Keratinocyte (primary cell): ENCODE measurements around the gene RASD1. TPM values are rescaled to one million over a fixed set of nuclear protein-coding genes. Genes with fewer than 3 reads are reported as not detected.

Source experiments
- DNase-seq: peaks from one replicate; pipeline ENCODE4 v3.0.0-alpha.2; 2011; ENCODE audit warnings: low read depth, missing footprints, low spot score
- FAIRE-seq: peaks from 2 replicates; lab custom pipeline; 2011; peaks lifted over from hg19 to GRCh38; lab: Jason Lieb, UNC
- H2AFZ ChIP-seq: 2 replicates; pipeline ENCODE4 v1.6.0; 2012; ENCODE audit warnings: low read length, control low read depth, inconsistent platforms; ENCODE audit not compliant: control insufficient read depth
- H3K27ac ChIP-seq: 2 replicates; pipeline ENCODE4 v1.5.1; 2011; ENCODE audit warnings: low read length; ENCODE audit not compliant: control insufficient read depth, insufficient read depth
- H3K27me3 ChIP-seq: 3 replicates; pipeline ENCODE4 v1.6.0; 2011; ENCODE audit warnings: low read length; ENCODE audit not compliant: control insufficient read depth, insufficient read depth; ENCODE audit errors: extremely low read depth
- H3K36me3 ChIP-seq, 2 experiments: 2 replicates in 1 of 2; 3 replicates in 1 of 2; pipeline ENCODE4 v1.5.1; 2011; ENCODE audit warnings: low read length in 2 of 2, mild to moderate bottlenecking in 1 of 2; ENCODE audit not compliant: control insufficient read depth in 2 of 2, insufficient read depth in 2 of 2; ENCODE audit errors: extremely low read depth in 1 of 2
- H3K4me1 ChIP-seq: 3 replicates; pipeline ENCODE4 v1.5.1; 2011; ENCODE audit warnings: low read length; ENCODE audit not compliant: control insufficient read depth, insufficient read depth; ENCODE audit errors: extremely low read depth
- H3K4me2 ChIP-seq: 3 replicates; pipeline ENCODE4 v1.6.0; 2011; ENCODE audit warnings: low read depth, low read length; ENCODE audit not compliant: control insufficient read depth, insufficient read depth; ENCODE audit errors: extremely low read depth
- H3K4me3 ChIP-seq, 3 experiments: fragments of 200-600 bp in 1 of 3; sonication (generic) in 1 of 3; 2 replicates in 2 of 3; 3 replicates in 1 of 3; pipeline ENCODE4 v1.5.1; 2011 to 2016; ENCODE audit warnings: low read length in 3 of 3, mild to moderate bottlenecking in 3 of 3, control low read depth in 2 of 3, inconsistent platforms in 1 of 3, low read depth in 1 of 3, mixed read lengths in 1 of 3, mixed run types in 1 of 3, moderate library complexity in 1 of 3; ENCODE audit not compliant: control insufficient read depth in 2 of 3, insufficient read depth in 2 of 3; ENCODE audit errors: extremely low read depth in 1 of 3
- H3K79me2 ChIP-seq: 2 replicates; pipeline ENCODE4 v1.6.0; 2012; ENCODE audit warnings: low read length; ENCODE audit not compliant: control insufficient read depth, insufficient read depth
- H3K9ac ChIP-seq: 3 replicates; pipeline ENCODE4 v1.6.0; 2011; ENCODE audit warnings: low read length; ENCODE audit not compliant: control insufficient read depth, insufficient read depth; ENCODE audit errors: extremely low read depth
- H3K9me1 ChIP-seq: 3 replicates; pipeline ENCODE4 v1.6.0; 2011; ENCODE audit warnings: low read length; ENCODE audit not compliant: control insufficient read depth, insufficient read depth; ENCODE audit errors: extremely low read depth
- H3K9me3 ChIP-seq: 2 replicates; pipeline ENCODE4 v1.5.1; 2012; ENCODE audit warnings: low read depth, low read length; ENCODE audit not compliant: control insufficient read depth
- H4K20me1 ChIP-seq: 3 replicates; pipeline ENCODE4 v1.6.0; 2011; ENCODE audit warnings: low read length; ENCODE audit not compliant: control insufficient read depth, insufficient read depth; ENCODE audit errors: extremely low read depth
- EZH2 ChIP-seq: IDR thresholded peaks from one replicate; pipeline ENCODE4 v1.6.1; 2012; ENCODE audit warnings: inconsistent platforms, mild to moderate bottlenecking, low read length, moderate library complexity
- dilution Hi-C: fragments of 300-500 bp; cut with MboI; formaldehyde crosslinking; loops from one replicate; pipeline ENCODE4 v1.7.0; 2020; ENCODE audit warnings: low sequenced_read_pairs; ENCODE audit not compliant: extremely low pct_ligation_motif_present
- polyA plus RNA-seq, 5 experiments: library from polyadenylated mRNA; depleted of rRNA in 3 of 5; stranded (reverse) in 3 of 5; stranded (forward) in 1 of 5; unstranded in 1 of 5; fragments of >200 nt; gene quantifications; 1 replicate in 1 of 5; 2 replicates in 3 of 5; 3 replicates in 1 of 5; pipeline versions ENCODE4 v1.2.1 to v1.2.3, GENCODE V29; 2011 to 2012; ENCODE audit warnings: missing spikeins in 2 of 5, low read depth in 1 of 5, low replicate concordance in 1 of 5
- TF ChIP-seq, protein P1 (sequence below), 3 experiments: IDR thresholded peaks in 1 of 3; conservative IDR thresholded peaks in 1 of 3; optimal IDR thresholded peaks in 1 of 3; 2 replicates in 2 of 3; 3 replicates in 1 of 3; pipeline versions ENCODE3 to v1.5.1; 2011; ENCODE audit warnings: low read length in 3 of 3, mild to moderate bottlenecking in 3 of 3, moderate library complexity in 2 of 3, control low read depth in 1 of 3, inconsistent platforms in 1 of 3; ENCODE audit not compliant: insufficient read depth in 2 of 3; ENCODE audit errors: extremely low read depth in 1 of 3

The RASD1 gene
- polyA plus RNA-seq, 1 donor (not counting 4 experiments of a cell fraction or from before 2014, with no cell fraction given) = 0.20 TPM

DNA sequence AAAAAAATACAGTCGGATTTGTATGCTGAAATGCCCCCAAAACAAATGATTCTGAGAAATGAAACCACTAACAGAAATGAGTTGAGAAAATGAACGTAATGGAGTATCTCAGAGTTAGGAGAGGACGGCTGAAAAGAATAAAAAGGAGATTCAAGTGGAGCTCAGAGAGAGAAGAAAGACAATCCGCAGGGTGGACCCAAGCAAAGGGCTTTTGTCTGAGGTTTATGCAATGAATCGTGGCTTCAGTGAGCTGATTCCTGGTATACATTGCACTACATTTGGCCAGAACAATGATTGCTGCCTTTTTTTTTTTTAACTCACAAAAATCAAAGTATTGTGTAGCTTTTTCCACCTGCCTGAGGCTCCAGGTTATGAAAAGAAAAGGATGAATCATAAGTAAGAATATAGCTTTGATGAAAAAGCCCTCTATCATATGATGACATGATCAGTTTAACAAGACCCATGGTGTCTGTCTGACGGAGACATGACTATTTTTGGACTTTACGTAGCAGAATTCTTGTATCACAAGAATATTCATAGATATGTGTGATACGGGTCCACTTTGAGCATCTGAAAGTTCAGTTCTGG lies 23.8 kb downstream of the RASD1 start:
- dilution Hi-C loops = no loop called here
- Histone ChIP-seq H3K9me1 (no peaks in the 10 kb centered on the region), H3K79me2 (peaks cover 6% of the 10 kb centered on the region), H3K4me2 (no peak overlapping the region), H2AFZ (no peak overlapping the region), H3K27ac (no peak overlapping the region), H3K4me3 (no peak overlapping the region), H4K20me1 (no peaks in the 10 kb centered on the region), H3K9me3 (no peaks in the 10 kb centered on the region), H3K9ac (no peak overlapping the region), H3K36me3 (no peaks in the 10 kb centered on the region), H3K27me3 (peaks cover 25% of the 10 kb centered on the region), H3K4me1 (no peaks in the 10 kb centered on the region)
- TF ChIP-seq EZH2 = no peak
- TF ChIP-seq, protein P1, sequence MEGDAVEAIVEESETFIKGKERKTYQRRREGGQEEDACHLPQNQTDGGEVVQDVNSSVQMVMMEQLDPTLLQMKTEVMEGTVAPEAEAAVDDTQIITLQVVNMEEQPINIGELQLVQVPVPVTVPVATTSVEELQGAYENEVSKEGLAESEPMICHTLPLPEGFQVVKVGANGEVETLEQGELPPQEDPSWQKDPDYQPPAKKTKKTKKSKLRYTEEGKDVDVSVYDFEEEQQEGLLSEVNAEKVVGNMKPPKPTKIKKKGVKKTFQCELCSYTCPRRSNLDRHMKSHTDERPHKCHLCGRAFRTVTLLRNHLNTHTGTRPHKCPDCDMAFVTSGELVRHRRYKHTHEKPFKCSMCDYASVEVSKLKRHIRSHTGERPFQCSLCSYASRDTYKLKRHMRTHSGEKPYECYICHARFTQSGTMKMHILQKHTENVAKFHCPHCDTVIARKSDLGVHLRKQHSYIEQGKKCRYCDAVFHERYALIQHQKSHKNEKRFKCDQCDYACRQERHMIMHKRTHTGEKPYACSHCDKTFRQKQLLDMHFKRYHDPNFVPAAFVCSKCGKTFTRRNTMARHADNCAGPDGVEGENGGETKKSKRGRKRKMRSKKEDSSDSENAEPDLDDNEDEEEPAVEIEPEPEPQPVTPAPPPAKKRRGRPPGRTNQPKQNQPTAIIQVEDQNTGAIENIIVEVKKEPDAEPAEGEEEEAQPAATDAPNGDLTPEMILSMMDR (optimal IDR thresholded peaks at IDR 0.05 in 1 of 3, IDR thresholded peaks at IDR 0.05 in 1 of 3, conservative IDR thresholded peaks at IDR 0.05 in 1 of 3; ENCODE audit: extremely low read depth in 1 of 3, insufficient read depth in 2 of 3, low read length in 3 of 3) = no peak
- DNase-seq (no peak), FAIRE-seq (no peak)

DNA sequence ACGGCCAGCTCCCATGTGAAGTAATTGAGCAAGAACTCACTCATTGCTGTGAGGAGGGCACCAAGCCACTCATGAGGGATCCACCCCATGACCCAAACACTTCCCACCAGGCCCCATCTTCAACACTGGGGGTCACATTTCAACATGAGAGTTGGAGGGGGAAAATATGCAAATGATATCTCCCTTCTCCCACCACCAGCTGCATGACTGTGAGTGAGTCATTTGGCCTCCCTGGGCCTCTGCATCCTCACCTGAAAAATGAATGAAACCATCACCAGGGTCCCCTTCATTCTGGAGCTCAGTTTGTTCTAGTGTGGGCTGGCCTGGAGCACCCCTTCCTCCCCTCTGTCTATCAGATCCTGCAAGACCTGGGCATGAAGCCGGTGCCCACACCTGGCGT lies 26.2 kb downstream of the RASD1 start:
- peaks cover 34% of the 10 kb centered on the region for H3K27me3 ChIP-seq
- no peaks in the 10 kb centered on the region for H3K36me3 ChIP-seq
- H3K27ac ChIP-seq = no peak overlapping the region
- no peak overlapping the region for H3K4me3 ChIP-seq
- no peak overlapping the region for H3K4me2 ChIP-seq
- no peak overlapping the region for H3K9ac ChIP-seq
- DNase-seq = no peak
- dilution Hi-C loops = no loop called here
- no peak for FAIRE-seq
- no peak overlapping the region for H2AFZ ChIP-seq
- H4K20me1 ChIP-seq = no peaks in the 10 kb centered on the region
- H3K9me1 ChIP-seq = no peaks in the 10 kb centered on the region
- TF ChIP-seq, protein P1 (optimal IDR thresholded peaks at IDR 0.05 in 1 of 3, IDR thresholded peaks at IDR 0.05 in 1 of 3, conservative IDR thresholded peaks at IDR 0.05 in 1 of 3; ENCODE audit: extremely low read depth in 1 of 3, insufficient read depth in 2 of 3, low read length in 3 of 3) = no peak
- TF ChIP-seq EZH2 = no peak
- H3K9me3 ChIP-seq = no peaks in the 10 kb centered on the region
- no peaks in the 10 kb centered on the region for H3K4me1 ChIP-seq
- H3K79me2 ChIP-seq = no peaks in the 10 kb centered on the region
